Activated T-cell treated with anti-CD3 and anti-CD28 coated beads, Interleukin-2, amount 50 U/mL, for 72 hours (primary cell): ENCODE measurements around the gene UBE2L6. TPM values are rescaled to one million over a fixed set of nuclear protein-coding genes. Genes with fewer than 3 reads are reported as not detected.
A peak's percentile ranks its signal among the peaks of the same experiment; 100 is the strongest.

ENCODE experiments used
- ATAC-seq, 2 donors: fragments of 150-1000 bp; cut with Tn5 transposase; replicated peaks in 1 of 2; 2 replicates each; pipeline ENCODE4 v1.10.0; 2021; ENCODE audit warnings: moderate library complexity in 2 of 2, mild to moderate bottlenecking in 1 of 2
- DNase-seq, 2 donors: peaks; one replicate each; pipeline ENCODE4 v3.0.0; 2021 to 2022; ENCODE audit warnings: mixed read lengths in 1 of 2
- H3K27ac Mint-ChIP-seq: one replicate; pipeline ENCODE4 v1.8.0; 2022; ENCODE audit warnings: mild to moderate bottlenecking, moderate library complexity, mixed read lengths
- H3K27me3 Mint-ChIP-seq: one replicate; pipeline ENCODE4 v1.8.0; 2022; ENCODE audit warnings: low read depth, mixed read lengths
- H3K36me3 Mint-ChIP-seq, 2 donors: one replicate each; pipeline ENCODE4 v1.8.0; 2022; ENCODE audit warnings: mixed read lengths in 2 of 2, mild to moderate bottlenecking in 1 of 2; ENCODE audit not compliant: insufficient read depth in 2 of 2
- H3K4me1 Mint-ChIP-seq: one replicate; pipeline ENCODE4 v1.8.0; 2022; ENCODE audit warnings: low read depth, mixed read lengths
- H3K4me3 Mint-ChIP-seq, 2 donors: one replicate each; pipeline ENCODE4 v1.8.0; 2022; ENCODE audit warnings: mild to moderate bottlenecking in 2 of 2, mixed read lengths in 2 of 2, moderate library complexity in 2 of 2
- H3K9me3 Mint-ChIP-seq, 2 donors: one replicate each; pipeline ENCODE4 v1.8.0; 2022; ENCODE audit warnings: mixed read lengths in 2 of 2
- total RNA-seq, 2 donors: library from RNA; stranded (reverse); gene quantifications; one replicate each; pipeline ENCODE4 v1.2.3, GENCODE V29; 2022

UBE2L6 gene
- total RNA-seq: 100 to 1,000 TPM; 144 to 180 TPM

DNA sequence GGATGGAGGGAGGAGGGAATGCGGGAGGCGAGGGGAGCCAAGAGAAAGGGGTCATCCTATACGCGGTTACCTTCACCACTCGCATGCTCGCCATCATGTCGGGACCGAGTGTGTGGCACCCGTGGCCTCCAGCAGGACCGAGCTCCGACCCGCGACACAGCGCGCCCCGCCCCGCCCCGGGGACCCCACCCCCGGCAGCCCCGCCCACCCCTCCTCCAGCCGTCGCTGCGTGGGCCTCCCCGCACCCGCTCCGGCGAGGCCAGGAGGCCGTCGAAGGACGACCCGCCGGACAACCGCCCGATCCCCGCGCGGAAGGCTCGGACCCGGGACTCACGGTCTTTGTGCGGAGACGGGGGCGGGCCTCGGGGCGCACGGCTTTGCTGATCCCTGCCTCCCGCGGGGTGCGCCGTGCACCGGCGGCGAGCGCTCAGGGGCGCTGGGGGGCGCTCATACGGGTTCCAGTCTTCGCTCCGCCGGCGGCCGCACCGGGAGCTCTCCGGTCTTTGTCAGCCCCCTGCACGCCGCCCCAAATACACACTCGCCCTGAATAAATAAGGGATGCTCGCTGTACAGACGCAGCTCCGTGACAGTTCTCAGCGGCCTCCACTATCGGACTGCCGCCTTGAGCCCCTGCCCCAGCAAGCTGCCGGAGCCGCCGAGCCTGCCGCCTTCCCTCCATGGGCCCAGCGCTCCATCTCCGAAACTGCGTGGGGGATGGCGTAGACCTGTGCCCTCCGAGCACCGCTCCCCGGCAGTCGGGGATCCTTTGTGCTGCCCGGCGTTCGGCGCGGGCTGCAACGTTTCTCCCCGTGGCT, at the start of gene UBE2L6:
Gene UBE2L6 (minus strand): TSS at position 158 of the 815 bp plus-strand sequence. CDS start 61 bp downstream, at position 97.
- peak; percentile 80 for ATAC-seq
- H3K27ac Mint-ChIP-seq: peak within 1 kb of the TSS; percentile 100

GRCh38 chr11:57616595-57616994, 49.1 kb upstream of the UBE2L6 start:
- H3K27ac Mint-ChIP-seq: no peak overlapping the region
- H3K9me3 Mint-ChIP-seq: peaks cover 4 to 6% of the 10 kb centered on the region in 2 donors
- peaks cover 6% of the 10 kb centered on the region in 2 donors for H3K36me3 Mint-ChIP-seq
- ATAC-seq: no peak
- H3K4me3 Mint-ChIP-seq: no peak overlapping the region
- no peaks in the 10 kb centered on the region for H3K4me1 Mint-ChIP-seq
- peaks cover 9% of the 10 kb centered on the region for H3K27me3 Mint-ChIP-seq
- no peak for DNase-seq

More for the DNA sequence above, at the start of gene UBE2L6:
- peaks cover 10 to 20% of the 10 kb centered on the region in 2 donors for H3K36me3 Mint-ChIP-seq
- DNase-seq: peak; percentile 75 to 90
- H3K9me3 Mint-ChIP-seq: no peaks in the 10 kb centered on the region
- H3K27me3 Mint-ChIP-seq: no peaks in the 10 kb centered on the region
- H3K4me1 Mint-ChIP-seq: peaks cover 52% of the 10 kb centered on the region
- peak within 1 kb of the TSS; percentile 99 to 100 for H3K4me3 Mint-ChIP-seq

GRCh38 chr11:57615308-57615707, 47.8 kb upstream of the UBE2L6 start:
- H3K27me3 Mint-ChIP-seq: peaks cover 9% of the 10 kb centered on the region
- H3K9me3 Mint-ChIP-seq: peaks cover 3 to 4% of the 10 kb centered on the region in 2 donors
- no peak overlapping the region for H3K4me3 Mint-ChIP-seq
- no peak for ATAC-seq
- DNase-seq: no peak
- H3K27ac Mint-ChIP-seq: no peak overlapping the region
- H3K36me3 Mint-ChIP-seq: peaks cover 3 to 5% of the 10 kb centered on the region in 2 donors
- no peaks in the 10 kb centered on the region for H3K4me1 Mint-ChIP-seq

DNA sequence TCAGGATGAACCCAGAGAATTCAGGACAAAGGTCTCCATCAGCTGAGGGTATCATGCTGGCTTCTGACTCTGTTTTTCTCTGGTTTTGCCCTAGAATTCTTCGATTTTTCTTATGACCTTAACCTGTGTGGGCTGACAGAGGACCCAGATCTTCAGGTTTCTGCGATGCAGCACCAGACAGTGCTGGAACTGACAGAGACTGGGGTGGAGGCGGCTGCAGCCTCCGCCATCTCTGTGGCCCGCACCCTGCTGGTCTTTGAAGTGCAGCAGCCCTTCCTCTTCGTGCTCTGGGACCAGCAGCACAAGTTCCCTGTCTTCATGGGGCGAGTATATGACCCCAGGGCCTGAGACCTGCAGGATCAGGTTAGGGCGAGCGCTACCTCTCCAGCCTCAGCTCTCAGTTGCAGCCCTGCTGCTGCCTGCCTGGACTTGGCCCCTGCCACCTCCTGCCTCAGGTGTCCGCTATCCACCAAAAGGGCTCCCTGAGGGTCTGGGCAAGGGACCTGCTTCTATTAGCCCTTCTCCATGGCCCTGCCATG, 46.8 kb upstream of the UBE2L6 start:
- Mint-ChIP-seq H3K27ac (no peak overlapping the region), H3K4me3 (no peak overlapping the region), H3K36me3 (peaks cover 2% of the 10 kb centered on the region in 2 donors), H3K9me3 (peaks cover 2% of the 10 kb centered on the region in 2 donors), H3K4me1 (no peaks in the 10 kb centered on the region), H3K27me3 (peaks cover 9% of the 10 kb centered on the region)
- DNase-seq (no peak), ATAC-seq (no peak)

- H3K4me3 Mint-ChIP-seq: no peak overlapping the region
- no peak for ATAC-seq
Observed at GRCh38 chr11:57610170-57610569, 42.7 kb upstream of the UBE2L6 start.

DNA sequence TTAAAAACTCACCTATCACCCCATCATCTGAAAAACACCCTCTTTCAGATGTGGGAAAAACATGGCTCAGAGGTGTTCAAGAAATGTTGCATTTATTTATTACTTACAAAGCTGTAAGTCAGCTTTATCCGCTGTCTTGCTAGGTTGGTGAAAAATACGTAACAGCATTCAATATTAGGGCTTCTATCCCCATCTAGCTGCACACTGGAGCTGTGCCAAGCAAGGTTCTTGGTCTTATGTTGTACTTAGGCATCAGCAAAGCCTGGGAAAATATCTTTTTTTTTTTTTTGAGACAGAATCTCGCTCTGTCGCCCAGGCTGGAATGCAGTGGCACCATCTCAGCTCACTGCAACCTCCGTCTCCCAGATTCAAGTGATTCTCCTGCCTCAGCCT, 37.6 kb upstream of the UBE2L6 start:
- H3K36me3 Mint-ChIP-seq: no peaks in the 10 kb centered on the region
- no peaks in the 10 kb centered on the region for H3K4me1 Mint-ChIP-seq
- no peak for ATAC-seq
- no peak overlapping the region for H3K27ac Mint-ChIP-seq
- peaks cover 4% of the 10 kb centered on the region for H3K27me3 Mint-ChIP-seq
- DNase-seq: no peak
- no peaks in the 10 kb centered on the region for H3K9me3 Mint-ChIP-seq
- H3K4me3 Mint-ChIP-seq: no peak overlapping the region

More at GRCh38 chr11:57610170-57610569, 42.7 kb upstream of the UBE2L6 start:
- Mint-ChIP-seq H3K36me3 (no peaks in the 10 kb centered on the region), H3K9me3 (no peaks in the 10 kb centered on the region), H3K27ac (no peak overlapping the region), H3K4me1 (no peaks in the 10 kb centered on the region), H3K27me3 (no peaks in the 10 kb centered on the region)
- no peak for DNase-seq

DNA sequence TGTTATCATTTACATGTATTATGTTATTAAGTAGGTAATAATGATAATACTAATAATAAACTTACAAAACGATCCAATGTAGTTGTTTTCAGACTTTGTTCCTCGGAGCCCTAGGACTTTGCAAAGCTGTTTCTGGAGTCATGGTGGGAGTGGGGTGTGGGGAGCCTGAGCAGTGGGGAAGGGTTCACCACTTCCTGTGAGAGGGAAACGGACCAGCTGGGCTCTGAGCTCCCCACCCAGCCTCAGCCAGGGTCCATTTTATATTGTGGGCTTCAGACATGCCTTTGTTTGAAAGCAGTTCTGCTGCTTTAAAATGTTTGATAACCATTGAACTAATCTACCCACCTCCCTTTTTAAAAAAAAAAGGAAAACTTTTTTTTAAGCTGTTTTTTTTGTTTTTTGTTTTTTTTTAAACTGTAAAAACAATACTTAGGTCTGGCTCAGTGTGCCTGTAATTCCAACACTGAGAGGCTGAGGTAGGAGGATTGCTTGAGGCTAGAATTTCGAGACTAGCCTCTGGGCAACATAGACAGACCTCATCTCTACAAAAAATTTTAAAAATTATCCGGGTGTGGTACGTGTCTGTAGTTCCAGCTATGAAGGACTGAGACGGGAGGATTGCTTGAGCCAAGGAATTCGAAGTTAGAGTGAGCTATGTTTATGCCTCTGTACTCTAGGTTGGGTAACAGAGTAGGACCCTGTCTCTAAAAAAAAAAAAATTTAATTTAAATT, 37.0 kb upstream of the UBE2L6 start:
- H3K36me3 Mint-ChIP-seq: no peaks in the 10 kb centered on the region
- no peaks in the 10 kb centered on the region for H3K4me1 Mint-ChIP-seq

DNA sequence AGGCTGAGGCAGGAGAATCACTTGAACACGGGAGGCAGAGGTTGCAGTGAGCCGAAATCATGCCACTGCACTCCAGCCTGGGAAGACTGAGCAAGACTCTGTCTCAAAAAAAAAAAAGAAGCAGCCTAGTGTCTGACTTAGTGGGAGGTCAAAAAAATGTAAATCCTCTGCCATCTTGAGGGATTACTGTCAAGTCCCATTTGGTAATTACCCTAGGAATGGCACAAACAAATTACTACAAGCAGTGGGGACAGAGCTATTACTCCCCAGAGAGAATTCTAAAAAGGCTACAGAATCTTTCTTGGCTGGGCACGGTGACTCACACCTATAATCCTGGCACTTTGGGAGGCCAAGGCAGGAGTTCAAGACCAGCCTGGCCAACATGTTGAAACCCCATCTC, 33.8 kb upstream of the UBE2L6 start:
- Mint-ChIP-seq H3K4me3 (no peak overlapping the region), H3K4me1 (peaks cover 4% of the 10 kb centered on the region), H3K27me3 (peaks cover 24% of the 10 kb centered on the region), H3K27ac (no peak overlapping the region), H3K36me3 (no peaks in the 10 kb centered on the region), H3K9me3 (no peaks in the 10 kb centered on the region)
- ATAC-seq (no peak), DNase-seq (no peak)

More for the DNA sequence above, 37.0 kb upstream of the UBE2L6 start:
- Mint-ChIP-seq H3K9me3 (no peaks in the 10 kb centered on the region), H3K27me3 (peaks cover 10% of the 10 kb centered on the region), H3K27ac (no peak overlapping the region), H3K4me3 (no peak overlapping the region)
- no peak for DNase-seq
- ATAC-seq: no peak

- Mint-ChIP-seq H3K36me3 (no peaks in the 10 kb centered on the region), H3K27ac (no peak overlapping the region), H3K4me1 (peaks cover 4% of the 10 kb centered on the region), H3K9me3 (no peaks in the 10 kb centered on the region), H3K27me3 (peaks cover 33% of the 10 kb centered on the region), H3K4me3 (no peak overlapping the region)
- ATAC-seq (no peak), DNase-seq (no peak)
Observed at GRCh38 chr11:57599381-57599780, 31.9 kb upstream of the UBE2L6 start.

GRCh38 chr11:57598831-57599155, 31.3 kb upstream of the UBE2L6 start:
- Mint-ChIP-seq H3K4me3 (no peak overlapping the region), H3K36me3 (no peaks in the 10 kb centered on the region), H3K27ac (no peak overlapping the region), H3K4me1 (peaks cover 4% of the 10 kb centered on the region), H3K9me3 (no peaks in the 10 kb centered on the region), H3K27me3 (peaks cover 37% of the 10 kb centered on the region)
- DNase-seq (no peak), ATAC-seq (no peak)

GRCh38 chr11:57597916-57598830, 30.7 kb upstream of the UBE2L6 start:
- Mint-ChIP-seq H3K9me3 (no peaks in the 10 kb centered on the region), H3K27me3 (peaks cover 37% of the 10 kb centered on the region), H3K4me1 (peaks cover 4% of the 10 kb centered on the region), H3K27ac (no peak overlapping the region), H3K36me3 (no peaks in the 10 kb centered on the region), H3K4me3 (no peak overlapping the region)
- ATAC-seq (no peak), DNase-seq (no peak)

- H3K36me3 Mint-ChIP-seq: no peaks in the 10 kb centered on the region
- H3K4me3 Mint-ChIP-seq: no peak within 1 kb of the TSS
Observed at GRCh38 chr11:57597461-57597915, 30.0 kb upstream of the UBE2L6 start, which contains the start of gene SERPING1. TSS of gene SERPING1 (plus strand) at chr11:57597685. CDS start at chr11:57598271, 586 bp downstream.

More at GRCh38 chr11:57597461-57597915, 30.0 kb upstream of the UBE2L6 start, which contains the start of gene SERPING1:
- ATAC-seq: no peak
- H3K9me3 Mint-ChIP-seq: no peaks in the 10 kb centered on the region
- peaks cover 37% of the 10 kb centered on the region for H3K27me3 Mint-ChIP-seq
- peaks cover 4% of the 10 kb centered on the region for H3K4me1 Mint-ChIP-seq
- no peak for DNase-seq
- H3K27ac Mint-ChIP-seq: no peak within 1 kb of the TSS
